Left forelimb (tissue), 1 donor: Measurements from ENCODE around the gene IGF1.
"Not testable (repeated sequence)": the region's sequence is repeated elsewhere in the genome, so short reads cannot be mapped to it uniquely, and the experiment has no call there.

ENCODE experiments used
- DNase-seq: peaks from one replicate; pipeline ENCODE4 v3.0.0-alpha.2; 2018; ENCODE audit warnings: low spot score

The IGF1 gene

GRCh38 chr12:102461501-102461900 is 18.9 kb downstream of the IGF1 start:
- no peak for DNase-seq

GRCh38 chr12:102459314-102459713 is 21.0 kb downstream of the IGF1 start:
- DNase-seq, result no peak

GRCh38 chr12:102454808-102455760 is 25.3 kb downstream of the IGF1 start:
- no peak for DNase-seq

- DNase-seq, result no peak
Observed at GRCh38 chr12:102454330-102454729, 26.0 kb downstream of the IGF1 start.

GRCh38 chr12:102452605-102453004 is 27.8 kb downstream of the IGF1 start:
- no peak for DNase-seq

- DNase-seq, result not testable (repeated sequence)
Observed at GRCh38 chr12:102449018-102449417, 31.3 kb downstream of the IGF1 start.

- not testable (repeated sequence) for DNase-seq
Observed at GRCh38 chr12:102447426-102447825, 32.9 kb downstream of the IGF1 start.

GRCh38 chr12:102444707-102445106 is 35.7 kb downstream of the IGF1 start:
- DNase-seq, result no peak

GRCh38 chr12:102444093-102444492 is 36.3 kb downstream of the IGF1 start:
- DNase-seq, result no peak

- no peak for DNase-seq
Observed at GRCh38 chr12:102441077-102441596, 39.2 kb downstream of the IGF1 start.

- peak; percentile 67 for DNase-seq
Observed at GRCh38 chr12:102439426-102440405, 40.6 kb downstream of the IGF1 start.

- no peak for DNase-seq
Observed at GRCh38 chr12:102438827-102439210, 41.5 kb downstream of the IGF1 start.

GRCh38 chr12:102438047-102438826 is 42.1 kb downstream of the IGF1 start:
- DNase-seq, result no peak

GRCh38 chr12:102437511-102437910 is 42.9 kb downstream of the IGF1 start:
- no peak for DNase-seq

GRCh38 chr12:102436867-102437266 is 43.5 kb downstream of the IGF1 start:
- no peak for DNase-seq

- DNase-seq, result no peak
Observed at GRCh38 chr12:102435827-102436436, 44.4 kb downstream of the IGF1 start.

- DNase-seq, result no peak
Observed at GRCh38 chr12:102433304-102433703, 47.1 kb downstream of the IGF1 start.

GRCh38 chr12:102430661-102431060 is 49.7 kb downstream of the IGF1 start:
- DNase-seq, result no peak

GRCh38 chr12:102429211-102430154 is 50.9 kb downstream of the IGF1 start:
- no peak for DNase-seq

GRCh38 chr12:102427543-102427941 is 52.8 kb downstream of the IGF1 start:
- DNase-seq, result no peak
